Adipose tissue (tissue), 3 donors: ENCODE results near the gene CMC1. TPM values are rescaled to one million over a fixed set of nuclear protein-coding genes. Genes with fewer than 3 reads are reported as not detected.
"Not testable (repeated sequence)": the region's sequence is repeated elsewhere in the genome, so short reads cannot be mapped to it uniquely, and the experiment has no call there.

ENCODE experiments used
- H3K27ac ChIP-seq: one replicate; pipeline ENCODE4 v1.5.1; 2013; ENCODE audit warnings: low read depth, low read length
- WGBS, 3 donors: extraction: QIAGEN DNeasy Blood & Tissue Kit; methylation state at CpG; one replicate each; pipeline ENCODE4 v1.1.7; 2013; 5-methylcytosine and 5-hydroxymethylcytosine counted together
- polyA plus RNA-seq, 3 donors: library from polyadenylated mRNA; stranded (reverse); fragments of 200-250 nt; gene quantifications; one replicate each; pipeline ENCODE4 v1.2.3, GENCODE V29; 2013
- donor health status: healthy with polysubstance abuse.
- donor health status: Bipolar disorder and iron deficiency.
- donor health status: healthy.

Gene CMC1
- polyA plus RNA-seq, 3 donors: 22.2 to 44.8 (median 35.5) TPM

GRCh38 chr3:28240441-28240840, 978 bp upstream of the CMC1 start:
- 58 to 62% (median 61%) methylated on average over 7 of the region's 7 CpGs for WGBS, 3 donors
- H3K27ac ChIP-seq: no peak overlapping the region

DNA sequence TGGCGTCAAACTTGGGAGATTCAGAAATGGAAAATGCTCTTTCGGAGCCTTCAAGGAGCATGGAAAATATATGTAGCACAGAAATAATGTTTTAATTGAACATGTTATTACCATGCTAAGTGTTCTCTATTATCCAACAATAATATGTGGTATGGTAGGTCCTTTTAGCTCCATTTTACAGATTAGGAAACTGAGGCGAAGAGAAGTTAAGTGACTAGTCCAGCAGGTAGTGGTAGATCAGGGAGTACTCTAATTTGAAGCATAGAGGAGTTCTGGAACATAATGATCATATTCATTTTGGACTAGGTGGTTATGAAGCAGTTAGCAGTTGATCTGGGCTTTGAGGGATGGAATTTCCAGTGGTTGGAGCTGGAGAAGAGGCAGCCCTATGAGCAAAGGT, 1.1 kb downstream of the CMC1 start:
- WGBS, 3 donors: 86 to 97% (median 96%) methylated on average over 3 of the region's 3 CpGs
- H3K27ac ChIP-seq: no peak overlapping the region

DNA sequence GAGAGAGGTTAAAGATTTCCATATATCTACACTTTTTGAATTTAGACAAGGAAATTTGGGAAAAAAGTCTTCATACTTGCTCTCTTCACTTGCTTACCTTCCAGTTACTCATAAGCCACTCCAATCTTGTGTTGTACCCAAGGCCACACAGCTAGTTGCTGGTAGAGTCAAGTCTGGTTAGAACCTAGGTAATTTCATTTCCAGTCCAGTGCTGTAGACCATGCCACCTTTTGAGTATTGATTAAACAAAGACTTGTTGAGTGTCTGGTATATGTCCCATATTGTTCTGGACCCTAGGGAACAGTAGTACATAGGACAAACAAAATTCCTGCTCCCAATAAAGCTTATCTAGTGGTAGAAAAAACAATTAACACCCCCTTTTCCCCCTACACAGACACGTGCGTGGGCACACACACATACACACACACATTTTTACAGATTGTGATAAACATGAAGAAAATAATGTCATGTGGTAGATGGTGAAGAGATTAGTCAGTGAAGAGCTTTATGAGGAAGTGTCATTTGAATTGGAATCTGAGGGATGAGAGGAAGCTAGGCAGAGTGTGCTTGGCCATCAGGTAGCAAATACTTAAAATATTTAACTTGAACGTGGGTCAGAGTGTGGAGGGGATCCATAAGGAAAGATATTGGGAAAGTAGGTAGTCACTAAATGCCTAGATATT, 2.1 kb downstream of the CMC1 start:
- WGBS, 3 donors: 56 to 66% (median 61%) methylated on average over 3 of the region's 3 CpGs
- H3K27ac ChIP-seq: no peak overlapping the region

GRCh38 chr3:28244491-28244890, 3.1 kb downstream of the CMC1 start:
- H3K27ac ChIP-seq: no peak overlapping the region
- WGBS, 3 donors: 71 to 87% (median 80%) methylated on average over 8 of the region's 8 CpGs

DNA sequence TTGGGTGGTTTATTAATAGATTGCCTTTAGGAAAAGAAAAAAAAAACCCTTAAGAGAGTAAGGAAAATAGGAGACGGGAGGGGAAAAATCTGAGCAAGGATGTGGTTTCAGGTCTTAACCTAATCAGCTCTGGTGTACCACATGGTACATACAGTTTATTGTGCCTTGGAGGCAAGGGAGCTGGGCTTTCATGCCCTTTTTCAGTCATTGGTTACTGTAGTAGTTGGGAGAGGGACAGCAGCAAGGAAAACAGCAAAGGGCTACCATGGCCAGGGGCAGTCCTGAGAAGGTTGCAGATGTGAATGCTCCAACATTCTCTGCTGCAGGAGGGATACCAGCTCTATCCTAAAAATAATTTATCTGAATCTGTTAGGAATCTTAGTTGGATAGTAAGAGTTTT, 5.9 kb downstream of the CMC1 start:
- 68 to 82% (median 79%) methylated on average over 1 of the region's 1 CpG for WGBS, 3 donors
- H3K27ac ChIP-seq: no peak overlapping the region

DNA sequence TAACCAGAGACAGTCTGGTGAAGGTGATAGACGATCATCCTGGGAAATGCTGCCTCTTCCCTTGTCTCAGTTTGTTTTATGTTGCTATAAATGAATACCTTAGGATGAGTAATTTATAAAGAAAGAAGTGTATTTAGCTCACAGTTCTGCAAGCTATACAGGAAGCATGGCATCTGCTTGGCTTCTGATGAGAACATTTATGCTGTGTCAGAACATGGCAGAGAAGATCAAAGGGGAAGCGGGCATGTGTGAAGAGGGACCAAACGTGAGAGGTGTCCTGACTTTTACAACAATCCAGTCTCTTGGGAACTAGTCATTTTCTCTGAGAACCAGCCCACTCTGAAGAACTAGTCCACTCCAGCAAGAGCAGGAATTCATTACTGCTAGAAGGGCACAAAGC, 9.6 kb downstream of the CMC1 start:
- WGBS, 3 donors: 43 to 70% (median 59%) methylated on average over 3 of the region's 3 CpGs
- H3K27ac ChIP-seq: no peak overlapping the region

DNA sequence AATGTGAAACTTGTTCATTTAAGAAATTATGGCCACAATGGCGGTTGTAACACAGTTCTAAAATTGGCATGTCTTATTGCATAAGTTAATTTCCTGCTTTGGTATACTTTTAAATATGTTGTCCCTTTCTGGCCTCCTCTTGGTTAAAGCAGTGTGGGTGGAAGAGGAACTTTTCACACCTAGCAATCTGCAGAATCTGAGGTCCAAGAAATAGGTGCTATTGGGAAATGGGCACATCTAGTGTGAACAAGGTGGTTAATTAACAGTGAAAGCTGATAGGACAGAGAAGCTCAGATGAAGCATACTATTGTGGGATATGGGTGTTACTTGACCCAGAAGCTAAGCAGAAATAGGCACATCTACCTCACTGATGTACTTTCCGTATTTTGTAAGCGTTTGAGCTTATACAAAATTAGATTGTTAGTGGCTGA, 10.6 kb downstream of the CMC1 start:
- WGBS, 3 donors: 72 to 92% (median 75%) methylated on average over 3 of the region's 3 CpGs
- H3K27ac ChIP-seq: no peak overlapping the region

DNA sequence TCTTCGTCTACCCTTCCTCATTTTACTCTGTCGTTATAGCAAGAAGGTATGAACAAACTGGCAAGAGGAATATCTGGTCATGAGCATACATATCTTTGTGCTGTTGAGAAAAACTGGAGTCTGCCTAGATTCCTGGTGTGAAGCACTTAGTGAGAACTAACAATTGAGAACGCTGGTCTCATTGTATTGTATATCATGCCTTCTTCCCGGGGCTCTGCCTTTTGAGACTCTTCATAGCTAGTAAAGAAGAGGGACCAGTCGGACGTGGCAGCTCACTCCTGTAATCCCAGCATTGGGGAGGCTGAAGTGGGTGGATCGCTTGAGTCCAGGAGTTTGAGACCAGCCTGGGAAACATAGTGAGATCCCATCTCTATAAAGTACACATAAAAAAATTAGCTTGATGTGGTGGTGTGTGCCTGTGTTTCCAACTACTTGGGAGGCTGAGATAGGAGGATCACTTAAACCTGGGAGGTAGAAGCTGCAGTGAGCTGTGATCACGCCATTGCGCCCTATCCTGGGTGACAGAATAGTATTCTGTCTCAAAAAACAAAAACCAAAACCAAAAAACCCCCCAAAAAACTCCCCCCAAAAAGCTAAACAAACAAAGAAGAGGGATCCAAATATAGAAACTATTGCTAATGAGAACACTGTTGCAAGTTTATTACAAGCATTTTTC, 11.8 kb downstream of the CMC1 start:
- no peak overlapping the region for H3K27ac ChIP-seq
- 89 to 93% (median 92%) methylated on average over 9 of the region's 9 CpGs for WGBS, 3 donors

- no peak overlapping the region for H3K27ac ChIP-seq
These were observed 20.6 kb downstream of the CMC1 start for GRCh38 chr3:28262001-28262400.

GRCh38 chr3:28265641-28266040, 24.2 kb downstream of the CMC1 start:
- H3K27ac ChIP-seq: no peak overlapping the region

GRCh38 chr3:28267984-28268849, 26.8 kb downstream of the CMC1 start:
- 45 to 71% (median 64%) methylated on average over 5 of the region's 5 CpGs for WGBS, 3 donors
- no peak overlapping the region for H3K27ac ChIP-seq

DNA sequence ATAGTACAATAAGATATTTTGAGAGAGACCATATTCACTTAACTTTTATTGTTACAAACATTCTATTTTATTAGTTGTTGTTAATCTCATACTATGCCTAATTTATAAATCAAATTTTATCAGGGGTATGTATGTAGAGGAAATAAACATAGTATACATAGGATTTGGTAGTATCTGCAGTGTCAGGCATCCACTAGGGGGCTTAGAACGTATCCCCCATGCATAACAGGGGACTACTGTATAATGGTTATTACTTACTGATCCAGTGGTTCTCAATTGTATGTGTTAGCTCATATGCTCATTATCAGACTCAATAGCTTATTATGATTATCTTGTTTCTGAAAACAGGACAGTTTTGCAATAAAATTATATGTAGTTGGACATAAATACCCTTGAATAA, 27.6 kb downstream of the CMC1 start:
- no peak overlapping the region for H3K27ac ChIP-seq
- WGBS, 3 donors: 83 to 97% (median 86%) methylated on average over 1 of the region's 1 CpG

GRCh38 chr3:28269884-28270283, 28.5 kb downstream of the CMC1 start:
- WGBS, 3 donors: 96 to 98% (median 96%) methylated on average over 2 of the region's 2 CpGs

DNA sequence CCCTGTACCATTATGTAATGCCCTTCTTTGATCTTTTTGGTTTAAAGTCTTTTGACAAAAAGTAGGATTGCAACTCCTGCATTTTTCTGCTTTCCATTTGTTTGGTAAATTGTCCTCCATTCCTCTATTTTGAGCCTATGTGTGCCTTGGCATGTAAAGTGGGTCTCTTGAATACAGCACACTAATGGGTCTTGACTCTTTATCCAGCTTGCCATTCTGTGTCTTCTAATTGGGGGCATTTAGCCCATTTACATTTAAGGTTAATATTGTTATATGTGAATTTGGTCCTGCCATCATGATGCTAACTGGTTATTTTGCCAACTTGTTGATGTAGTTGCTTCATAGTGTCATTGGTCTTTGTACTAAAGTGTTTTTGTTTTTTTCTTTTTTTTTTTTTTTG, 32.4 kb downstream of the CMC1 start:
- no peak overlapping the region for H3K27ac ChIP-seq

More at GRCh38 chr3:28269884-28270283, 28.5 kb downstream of the CMC1 start:
- H3K27ac ChIP-seq: not testable (repeated sequence)

GRCh38 chr3:28278918-28279317, 37.5 kb downstream of the CMC1 start:
- 65 to 91% (median 79%) methylated on average over 2 of the region's 2 CpGs for WGBS, 3 donors

DNA sequence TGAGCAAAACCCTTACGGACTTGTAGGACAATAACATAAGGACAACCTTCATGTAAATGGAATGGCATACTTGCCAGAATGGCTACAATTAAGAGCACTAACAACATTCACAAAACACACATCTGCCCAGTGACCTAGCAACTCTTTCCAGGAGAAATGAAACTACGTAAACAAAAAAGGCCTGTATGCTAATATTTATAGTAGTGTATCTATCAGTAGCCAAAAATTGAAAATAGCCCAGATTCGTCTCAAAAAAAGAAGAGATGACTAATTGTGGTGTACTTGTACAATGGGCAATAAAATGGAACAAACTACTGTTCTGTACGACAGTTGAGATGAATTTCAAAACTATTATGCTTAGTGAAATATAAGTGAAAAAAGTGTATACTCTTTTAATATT, 38.4 kb downstream of the CMC1 start:
- no peak overlapping the region for H3K27ac ChIP-seq
- WGBS, 3 donors: 58 to 71% (median 61%) methylated on average over 4 of the region's 4 CpGs

More at GRCh38 chr3:28278918-28279317, 37.5 kb downstream of the CMC1 start:
- H3K27ac ChIP-seq: no peak overlapping the region

DNA sequence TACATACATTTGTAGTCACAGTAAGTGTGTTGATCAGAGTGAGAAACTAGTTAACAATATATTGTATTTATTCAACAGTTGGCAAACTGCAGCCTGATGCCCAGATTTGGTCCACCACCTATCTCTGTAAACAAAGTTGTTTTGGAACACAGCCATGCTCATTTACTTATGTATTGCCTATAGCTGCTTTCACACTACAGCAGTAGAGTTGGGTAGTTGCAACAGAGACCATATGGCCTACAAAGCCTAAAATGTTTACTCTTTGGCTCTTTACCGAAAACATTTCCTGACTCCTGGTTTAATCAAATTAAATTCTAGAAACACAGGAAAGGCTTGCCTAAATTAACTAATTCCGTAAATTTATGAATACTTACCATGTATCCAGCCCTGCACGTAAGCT, 39.4 kb downstream of the CMC1 start:
- 88 to 95% (median 93%) methylated on average over 3 of the region's 3 CpGs for WGBS, 3 donors
- no peak overlapping the region for H3K27ac ChIP-seq

- H3K27ac ChIP-seq: no peak overlapping the region
These were observed 45.2 kb downstream of the CMC1 start for GRCh38 chr3:28286595-28286994.

GRCh38 chr3:28287046-28287445, 45.6 kb downstream of the CMC1 start:
- WGBS, 3 donors: 78 to 83% (median 79%) methylated on average over 2 of the region's 2 CpGs
- H3K27ac ChIP-seq: no peak overlapping the region
